Endometrial microvascular endothelial cells (primary cell): ENCODE measurements around the gene RPGRIP1L. TPM values are rescaled to one million over a fixed set of nuclear protein-coding genes. Genes with fewer than 3 reads are reported as not detected.
"Not testable (repeated sequence)": the region's sequence is repeated elsewhere in the genome, so short reads cannot be mapped to it uniquely, and the experiment has no call there.

Source experiments
- in situ Hi-C: cut with HindIII; loops from 2 replicates; pipeline ENCODE4 v1.10.0; 2017; ENCODE audit warnings: low sequenced_read_pairs, low pct_unique_long_range_greater_than_20kb; ENCODE audit errors: inconsistent ontology term
- total RNA-seq: library from RNA; depleted of rRNA; stranded (reverse); fragments of >200 nt; gene quantifications from one replicate; pipeline ENCODE4 v1.2.3, GENCODE V29; 2015; ENCODE audit errors: inconsistent ontology term

Gene RPGRIP1L
- total RNA-seq, 1 donor from 2014 or later, result 4.4 TPM

DNA sequence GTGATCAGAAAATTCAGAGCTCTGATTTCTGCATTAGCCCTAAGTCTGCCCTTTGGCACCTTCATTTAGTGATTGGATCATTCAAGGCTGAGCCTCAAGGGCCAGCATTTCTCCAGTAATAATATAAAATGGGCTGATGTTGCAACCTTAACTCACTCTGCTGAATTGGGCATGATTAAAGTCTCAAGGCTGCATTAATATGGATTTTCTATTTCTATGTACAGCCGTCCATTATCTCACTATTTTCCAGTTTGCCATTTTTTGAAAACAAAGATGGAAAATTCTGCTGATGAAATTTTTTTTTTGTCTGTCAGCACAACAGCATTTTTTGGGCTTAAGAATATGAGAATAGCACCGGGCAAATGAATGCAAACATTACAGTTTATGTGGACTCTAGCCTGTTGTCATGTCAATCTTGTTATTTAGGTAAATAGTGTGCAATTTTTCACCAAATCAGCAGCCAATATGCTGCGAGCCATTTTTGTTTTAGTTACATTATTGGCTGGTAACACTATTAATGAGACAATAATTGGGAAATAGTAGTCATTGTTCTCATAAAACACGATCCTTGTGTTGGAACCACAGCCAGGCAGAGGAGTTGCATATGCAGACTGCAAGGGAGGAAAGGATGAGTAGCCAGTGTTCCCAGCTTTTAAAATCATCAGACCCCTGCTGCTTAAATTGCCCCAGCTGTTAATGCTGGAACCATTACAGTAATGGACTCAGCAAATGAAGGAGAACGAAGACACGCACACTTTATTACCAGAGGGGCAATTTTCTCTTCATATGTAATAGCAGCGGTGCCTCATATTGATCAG, 10.8 kb upstream of the RPGRIP1L start:
- in situ Hi-C loops, result no loop called here

GRCh38 chr16:53713403-53714204, 9.9 kb upstream of the RPGRIP1L start:
- in situ Hi-C loops, result no loop called here

GRCh38 chr16:53712065-53712464, 8.4 kb upstream of the RPGRIP1L start:
- in situ Hi-C loops, result no loop called here

DNA sequence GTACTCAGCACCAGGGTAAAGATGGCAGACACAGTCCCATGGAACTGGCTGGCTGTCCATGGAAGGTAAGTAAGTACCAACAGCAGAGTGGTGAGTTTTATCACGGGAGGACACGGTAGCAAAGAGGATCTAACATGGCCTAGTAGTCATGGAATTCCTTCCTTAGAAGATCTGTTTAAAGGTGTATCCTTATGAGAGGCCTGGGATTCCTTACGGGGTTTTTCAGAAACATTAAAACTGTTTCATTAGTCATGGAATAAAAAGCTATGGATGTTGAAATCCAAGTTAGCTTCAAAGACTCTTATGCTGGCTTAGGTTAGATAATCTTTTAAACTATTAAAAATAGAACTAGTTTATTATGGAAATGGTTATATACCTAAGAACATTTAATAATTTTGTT, 7.7 kb upstream of the RPGRIP1L start:
- in situ Hi-C loops, result no loop called here

- in situ Hi-C loops, result no loop called here
Measured at GRCh38 chr16:53708490-53708889, 4.8 kb upstream of the RPGRIP1L start.

- in situ Hi-C loops, result no loop called here
Measured at GRCh38 chr16:53707671-53708070, 4.0 kb upstream of the RPGRIP1L start.

GRCh38 chr16:53704445-53704813, 770 bp upstream of the RPGRIP1L start:
- in situ Hi-C loops, result no loop called here

- in situ Hi-C loops, result not testable (repeated sequence)
Measured at GRCh38 chr16:53698271-53698670, 5.4 kb downstream of the RPGRIP1L start.

DNA sequence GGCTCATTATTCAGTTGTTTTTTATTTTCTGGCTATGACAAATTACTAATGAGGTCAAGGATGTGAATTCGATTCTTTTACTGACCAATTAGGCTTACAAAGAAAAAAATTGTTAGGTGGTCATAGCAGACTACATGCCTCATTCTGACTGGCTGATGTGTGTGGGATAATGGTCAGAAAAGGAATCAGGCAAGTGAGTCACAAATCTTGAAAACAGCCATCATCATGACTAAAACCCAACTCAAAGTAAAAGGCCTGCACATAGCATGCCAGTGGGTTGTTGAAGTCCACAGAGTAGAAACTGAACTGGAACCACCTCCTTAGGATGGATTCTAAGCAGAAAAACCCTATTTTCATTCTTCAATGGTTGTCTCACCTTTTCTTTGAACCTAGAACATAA, 8.6 kb downstream of the RPGRIP1L start:
- in situ Hi-C loops, result no loop called here

- in situ Hi-C loops, result no loop called here
Measured at GRCh38 chr16:53693320-53693719, 10.3 kb downstream of the RPGRIP1L start.

- in situ Hi-C loops, result no loop called here
Measured at GRCh38 chr16:53692146-53692545, 11.5 kb downstream of the RPGRIP1L start.

DNA sequence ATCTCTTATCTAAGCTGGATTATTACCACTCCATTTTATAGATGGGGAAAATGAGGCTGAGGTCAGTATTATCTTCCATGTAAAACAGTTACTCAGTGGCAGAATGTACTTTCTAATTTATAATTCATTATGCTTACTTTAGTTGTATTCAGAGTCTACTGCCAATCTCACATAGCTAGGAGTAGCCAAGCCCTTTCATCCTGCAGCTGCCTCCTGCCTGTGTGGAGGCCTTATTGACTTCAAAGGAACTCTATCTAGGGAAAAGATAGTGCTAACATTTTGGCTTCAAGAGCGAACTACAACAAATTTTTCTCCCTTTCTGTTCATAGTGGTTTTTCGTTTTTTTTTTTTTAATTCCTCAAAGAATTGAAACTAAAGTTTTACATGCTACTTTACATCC, 12.9 kb downstream of the RPGRIP1L start:
- in situ Hi-C loops, result no loop called here

DNA sequence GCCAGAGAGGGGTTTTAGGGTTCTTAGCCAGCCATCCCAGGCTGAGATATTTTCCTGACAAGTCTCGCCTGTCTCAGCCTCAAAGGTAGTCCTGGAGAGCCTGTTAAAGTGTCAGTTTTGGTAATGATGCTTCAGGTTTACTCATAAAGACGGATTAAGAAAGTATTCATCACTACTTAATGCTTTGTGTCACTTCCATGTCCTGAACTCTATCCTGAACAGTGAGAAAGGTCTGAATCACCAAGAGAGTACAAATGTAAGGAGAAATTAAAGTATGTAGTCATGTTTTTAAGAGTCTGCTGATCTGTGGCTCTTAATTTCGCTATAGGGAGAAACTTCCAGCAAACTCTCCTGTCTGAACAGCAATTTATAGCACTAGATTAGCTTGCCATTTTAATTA, 14.0 kb downstream of the RPGRIP1L start:
- in situ Hi-C loops, result no loop called here

DNA sequence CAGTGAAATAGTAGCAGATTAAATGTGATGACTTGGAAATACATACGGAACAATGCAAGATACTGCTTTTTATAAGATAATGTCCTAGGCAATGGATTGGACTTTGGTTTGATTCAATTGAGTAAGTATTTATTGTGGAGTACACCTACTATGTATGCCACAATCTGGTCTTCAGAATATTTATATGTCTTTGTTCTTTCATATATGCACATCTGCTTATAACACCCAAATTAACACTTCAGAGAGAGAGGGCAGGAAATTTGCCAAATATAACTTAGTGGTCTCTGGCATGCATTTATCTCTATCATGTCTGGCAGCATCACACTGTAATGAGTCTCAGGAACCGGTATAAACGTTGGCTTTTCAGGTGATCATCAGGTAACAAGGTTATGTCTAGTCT, 16.9 kb downstream of the RPGRIP1L start:
- in situ Hi-C loops, result no loop called here

GRCh38 chr16:53685334-53685733, 18.3 kb downstream of the RPGRIP1L start:
- in situ Hi-C loops, result not testable (repeated sequence)

GRCh38 chr16:53681354-53681753, 22.3 kb downstream of the RPGRIP1L start:
- in situ Hi-C loops, result no loop called here

DNA sequence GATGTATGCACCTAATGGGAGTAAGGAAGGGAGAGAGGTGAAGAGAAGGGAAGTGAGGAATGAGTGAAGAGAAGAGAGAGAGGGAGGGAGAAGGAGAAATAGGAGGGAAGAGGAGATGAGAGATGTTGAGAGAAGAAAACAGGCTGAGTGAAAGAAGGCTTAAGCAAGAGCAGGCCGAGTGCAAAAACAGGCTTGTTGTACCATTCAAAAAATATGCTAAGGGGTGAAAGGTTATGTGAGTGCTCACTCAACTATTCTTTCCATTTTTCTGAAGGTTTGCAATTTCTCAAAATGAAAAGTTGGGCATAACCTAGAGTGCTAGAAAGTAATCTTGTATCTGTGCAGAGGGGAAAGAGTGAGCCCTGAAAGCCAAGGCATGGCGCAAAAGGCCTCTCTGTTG, 22.9 kb downstream of the RPGRIP1L start:
- in situ Hi-C loops, result no loop called here

DNA sequence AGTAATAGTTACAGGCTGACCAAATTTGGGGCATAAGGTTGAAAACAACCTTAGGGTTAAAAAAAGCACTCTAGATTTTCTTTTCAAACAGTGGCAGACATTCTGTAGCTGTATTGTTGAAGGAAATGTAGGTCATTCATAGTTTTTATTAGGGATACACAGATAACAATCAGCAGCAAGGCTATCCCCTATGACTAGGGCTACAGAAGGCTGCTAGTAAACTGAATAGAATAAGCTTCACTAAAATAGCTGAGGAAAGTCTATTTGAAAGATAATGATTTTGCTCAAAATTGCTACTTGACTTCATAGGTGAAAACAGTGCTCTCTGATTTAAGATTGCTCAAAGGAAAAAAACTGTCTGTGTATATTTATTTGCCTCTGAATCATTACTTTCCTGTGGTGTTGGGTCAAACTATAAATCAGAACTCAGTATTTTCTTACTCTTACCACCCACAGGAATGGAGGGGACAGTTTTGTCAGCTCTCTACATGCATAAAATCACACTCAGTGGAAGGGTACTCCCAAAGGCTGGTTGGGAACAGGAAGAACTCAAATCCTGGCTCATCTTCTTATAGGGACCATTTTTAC, 24.8 kb downstream of the RPGRIP1L start:
- in situ Hi-C loops, result no loop called here

DNA sequence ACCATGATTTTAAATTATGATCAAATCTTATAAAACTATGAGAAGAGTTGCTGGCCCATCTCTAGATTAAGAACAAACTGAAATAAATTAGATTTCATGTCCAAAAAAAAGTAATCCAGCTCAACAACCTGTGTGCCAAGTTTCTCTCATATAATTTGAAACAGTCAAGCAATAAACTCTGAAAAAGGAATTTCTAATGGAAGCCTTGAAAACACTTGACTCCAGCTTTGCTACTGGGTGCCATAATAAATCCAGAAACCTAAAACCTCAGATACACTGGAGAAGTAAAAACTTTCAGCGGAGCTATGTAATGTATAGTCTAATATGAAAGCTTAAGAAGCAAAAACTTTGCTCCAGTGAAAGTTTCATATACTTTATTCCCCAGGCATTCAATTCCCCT, 25.5 kb downstream of the RPGRIP1L start:
- in situ Hi-C loops, result no loop called here

- in situ Hi-C loops, result no loop called here
Measured at GRCh38 chr16:53673189-53673588, 30.5 kb downstream of the RPGRIP1L start.
